Upper lobe of right lung (tissue), 1 donor: Measurements from ENCODE around the gene NPAS3. TPM values are rescaled to one million over a fixed set of nuclear protein-coding genes. Genes with fewer than 3 reads are reported as not detected.

Experiments
- ATAC-seq: fragments of 200-7000 bp; cut with Tn5 transposase; one replicate; pipeline ENCODE4 v1.9.1; 2020; ENCODE audit warnings: mild to moderate bottlenecking, moderate library complexity
- DNase-seq: peaks from one replicate; pipeline ENCODE4 v3.0.0-alpha.2; 2020
- H3K27ac ChIP-seq: fragments of 200-600 bp; one replicate; pipeline ENCODE4 v1.8.0; 2022
- H3K27me3 ChIP-seq: fragments of 200-600 bp; one replicate; pipeline ENCODE4 v1.8.0; 2022; ENCODE audit warnings: mild to moderate bottlenecking
- H3K36me3 ChIP-seq: fragments of 200-600 bp; one replicate; pipeline ENCODE4 v1.8.0; 2022
- H3K4me1 ChIP-seq: fragments of 200-600 bp; one replicate; pipeline ENCODE4 v1.8.0; 2022
- H3K4me3 ChIP-seq: fragments of 200-600 bp; one replicate; pipeline ENCODE4 v1.8.0; 2022; ENCODE audit warnings: mild to moderate bottlenecking
- H3K9me3 ChIP-seq: fragments of 200-600 bp; one replicate; pipeline ENCODE4 v1.8.0; 2022
- intact Hi-C: fragments of 100-400 bp; cut with DNase I; formaldehyde crosslinking; loops from one replicate; pipeline ENCODE4 v1.11.0; 2022
- total RNA-seq: library from RNA; stranded (reverse); fragmentation: NEBNext Ultra II Directional; extraction: Animal tissue kit (Norgen Biotek cat#: 25700); gene quantifications from one replicate; pipeline ENCODE4 v1.2.1, GENCODE V29; 2021
- TF ChIP-seq, protein P1 (sequence below): fragments of 200-600 bp; IDR thresholded peaks from one replicate; pipeline ENCODE4 v1.8.0; 2022; ENCODE audit warnings: antibody characterized with exemption
- donor health status: DM: no; HTN: yes; CAD: no; lungs with severe emphysema.

Gene NPAS3
- total RNA-seq, 1 donor from 2014 or later = 1.2 TPM

DNA sequence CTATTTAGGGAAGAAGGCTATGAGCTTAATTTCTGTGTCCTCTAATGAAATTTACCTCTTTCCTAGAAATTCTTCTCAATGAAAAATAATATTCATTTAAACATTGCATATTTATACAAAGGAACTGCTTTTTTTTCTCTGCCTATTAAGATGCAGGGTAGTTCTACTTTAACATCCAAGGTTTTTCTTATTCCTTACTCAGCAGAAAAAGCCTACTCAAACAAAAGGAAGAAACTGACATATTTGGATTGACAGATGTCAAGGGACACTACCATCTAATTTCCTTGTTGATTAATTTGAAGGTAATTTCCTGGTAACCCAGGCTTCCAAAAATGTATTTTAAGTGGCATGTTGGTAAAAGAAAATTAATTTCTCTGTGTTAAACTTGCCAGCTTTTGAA lies 819.9 kb downstream of the NPAS3 start:
- TF ChIP-seq, protein P1, sequence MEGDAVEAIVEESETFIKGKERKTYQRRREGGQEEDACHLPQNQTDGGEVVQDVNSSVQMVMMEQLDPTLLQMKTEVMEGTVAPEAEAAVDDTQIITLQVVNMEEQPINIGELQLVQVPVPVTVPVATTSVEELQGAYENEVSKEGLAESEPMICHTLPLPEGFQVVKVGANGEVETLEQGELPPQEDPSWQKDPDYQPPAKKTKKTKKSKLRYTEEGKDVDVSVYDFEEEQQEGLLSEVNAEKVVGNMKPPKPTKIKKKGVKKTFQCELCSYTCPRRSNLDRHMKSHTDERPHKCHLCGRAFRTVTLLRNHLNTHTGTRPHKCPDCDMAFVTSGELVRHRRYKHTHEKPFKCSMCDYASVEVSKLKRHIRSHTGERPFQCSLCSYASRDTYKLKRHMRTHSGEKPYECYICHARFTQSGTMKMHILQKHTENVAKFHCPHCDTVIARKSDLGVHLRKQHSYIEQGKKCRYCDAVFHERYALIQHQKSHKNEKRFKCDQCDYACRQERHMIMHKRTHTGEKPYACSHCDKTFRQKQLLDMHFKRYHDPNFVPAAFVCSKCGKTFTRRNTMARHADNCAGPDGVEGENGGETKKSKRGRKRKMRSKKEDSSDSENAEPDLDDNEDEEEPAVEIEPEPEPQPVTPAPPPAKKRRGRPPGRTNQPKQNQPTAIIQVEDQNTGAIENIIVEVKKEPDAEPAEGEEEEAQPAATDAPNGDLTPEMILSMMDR = no peak
- Histone ChIP-seq H3K4me3 (no peak overlapping the region), H3K36me3 (no peaks in the 10 kb centered on the region), H3K27me3 (peaks cover 7% of the 10 kb centered on the region), H3K9me3 (no peaks in the 10 kb centered on the region), H3K4me1 (peaks cover 7% of the 10 kb centered on the region), H3K27ac (no peak overlapping the region)
- ATAC-seq (no peak), DNase-seq (no peak)
- intact Hi-C loops = no loop called here

DNA sequence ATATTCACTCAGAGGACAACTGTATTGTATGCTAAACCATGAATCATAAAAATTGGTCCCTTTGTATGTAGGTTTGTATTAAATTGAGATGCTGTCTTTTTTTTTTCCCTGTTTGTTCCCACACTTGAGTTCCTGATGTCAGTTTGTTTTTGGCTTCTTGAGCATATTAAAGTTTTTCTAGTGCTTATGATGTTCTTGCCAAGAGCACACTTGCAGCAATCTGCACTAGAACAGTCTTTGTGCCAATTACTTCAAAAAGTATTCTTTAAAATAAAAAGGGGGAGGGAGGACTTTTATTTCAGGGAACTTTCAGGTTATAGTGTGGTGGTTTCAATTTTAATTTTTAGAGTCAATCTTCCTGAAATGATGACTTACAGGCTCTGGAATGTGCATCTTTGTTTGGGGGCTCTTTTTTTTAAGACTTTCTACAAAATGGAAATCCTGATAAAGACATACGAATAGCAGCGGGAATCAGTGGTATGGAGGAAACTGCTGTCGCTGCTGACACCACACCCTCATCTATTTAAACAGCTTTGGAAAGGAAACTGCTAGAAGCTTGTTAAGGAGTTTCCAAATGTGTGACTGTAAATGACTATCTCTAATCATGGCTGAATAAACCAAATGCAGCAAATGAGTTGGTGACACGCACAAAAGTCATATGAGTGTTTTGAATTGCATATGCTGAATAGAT lies 823.6 kb downstream of the NPAS3 start:
- intact Hi-C loops = no loop called here
- no peak for ATAC-seq
- no peak overlapping the region for H3K4me3 ChIP-seq
- H3K36me3 ChIP-seq = no peaks in the 10 kb centered on the region
- no peaks in the 10 kb centered on the region for H3K9me3 ChIP-seq
- DNase-seq = no peak
- TF ChIP-seq, protein P1 = no peak
- peaks cover 10% of the 10 kb centered on the region for H3K4me1 ChIP-seq
- H3K27me3 ChIP-seq = peaks cover 7% of the 10 kb centered on the region
- no peak overlapping the region for H3K27ac ChIP-seq

GRCh38 chr14:33764876-33765650 lies 826.4 kb downstream of the NPAS3 start:
- DNase-seq = no peak
- Histone ChIP-seq H3K27me3 (no peaks in the 10 kb centered on the region), H3K9me3 (no peaks in the 10 kb centered on the region), H3K27ac (no peak overlapping the region), H3K4me3 (no peak overlapping the region), H3K4me1 (peaks cover 17% of the 10 kb centered on the region), H3K36me3 (no peaks in the 10 kb centered on the region)
- intact Hi-C loops = no loop called here
- ATAC-seq = no peak
- TF ChIP-seq, protein P1 = no peak

- Histone ChIP-seq H3K27me3 (no peaks in the 10 kb centered on the region), H3K36me3 (no peaks in the 10 kb centered on the region), H3K4me3 (no peak overlapping the region), H3K4me1 (peaks cover 11% of the 10 kb centered on the region), H3K27ac (no peak overlapping the region), H3K9me3 (no peaks in the 10 kb centered on the region)
- TF ChIP-seq, protein P1 = no peak
- no peak for DNase-seq
- intact Hi-C loops = no loop called here
- ATAC-seq = no peak
These were observed 829.1 kb downstream of the NPAS3 start for GRCh38 chr14:33767586-33768457.

GRCh38 chr14:33768458-33768830 lies 829.8 kb downstream of the NPAS3 start:
- DNase-seq (no peak), ATAC-seq (no peak)
- Histone ChIP-seq H3K27ac (no peak overlapping the region), H3K4me1 (peaks cover 10% of the 10 kb centered on the region), H3K27me3 (no peaks in the 10 kb centered on the region), H3K9me3 (no peaks in the 10 kb centered on the region), H3K4me3 (no peak overlapping the region), H3K36me3 (no peaks in the 10 kb centered on the region)
- intact Hi-C loops = no loop called here
- TF ChIP-seq, protein P1 = no peak
